ENCODE data around the gene RIC3.

DNA sequence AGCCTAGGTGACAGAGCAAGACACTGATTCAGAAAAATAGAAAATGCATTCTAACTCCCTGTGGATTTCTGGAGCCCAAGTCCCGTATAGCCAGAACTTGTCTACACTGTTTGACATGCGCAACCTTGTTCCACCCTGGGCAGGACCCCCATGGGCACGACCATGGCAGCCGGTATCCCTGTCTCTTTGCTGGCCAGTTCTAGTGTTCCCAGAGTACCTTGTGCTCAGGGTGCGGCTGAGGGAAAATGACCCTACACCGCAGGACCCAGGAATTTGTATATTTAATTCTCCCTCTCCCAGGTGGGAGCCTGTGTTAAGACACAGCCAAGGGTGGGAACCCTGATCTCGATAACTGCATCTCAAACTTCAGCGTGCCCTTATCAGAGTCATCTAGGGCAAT lies 36.7 kb upstream of the RIC3 start:
- TF ChIP-seq CTCF (IDR thresholded peaks at IDR 0.05), result no peak
- no peak for TF ChIP-seq EP300 (IDR thresholded peaks at IDR 0.05; ENCODE audit: low read depth)
- TF ChIP-seq POLR2A (IDR thresholded peaks at IDR 0.05), result no peak
- TF ChIP-seq POLR2AphosphoS5 (IDR thresholded peaks at IDR 0.05), result no peak
